Measurements from ENCODE around the gene RITA1. TPM values are rescaled to one million over a fixed set of nuclear protein-coding genes. Genes with fewer than 3 reads are reported as not detected.
"Not testable (repeated sequence)": the region's sequence is repeated elsewhere in the genome, so short reads cannot be mapped to it uniquely, and the experiment has no call there.

RITA1 gene
- total RNA-seq, 1 experiment from 2014 or later: 33.1 TPM

- peaks cover 52% of the 10 kb centered on the region for H3K4me1 ChIP-seq (replicated peaks)
- DNase-seq (ENCODE audit: low read depth in 1 of 2, low spot score in 2 of 2): no peak
- peak overlapping the region; percentile 70; the same call in 1 of the 2 replicates for H3K27ac ChIP-seq
- no peaks in the 10 kb centered on the region for H3K9me3 ChIP-seq (replicated peaks)
- H3K36me3 ChIP-seq: peaks cover 23% of the 10 kb centered on the region
- H3K27me3 ChIP-seq (replicated peaks): no peaks in the 10 kb centered on the region
- no peak overlapping the region for H3K4me3 ChIP-seq
These were observed 10.1 kb downstream of the RITA1 start for GRCh38 chr12:113195598-113195997.

- peaks cover 13% of the 10 kb centered on the region for H3K36me3 ChIP-seq
- peaks cover 46% of the 10 kb centered on the region for H3K4me1 ChIP-seq (replicated peaks)
- H3K27me3 ChIP-seq (replicated peaks): no peaks in the 10 kb centered on the region
- H3K27ac ChIP-seq: no peak overlapping the region
- DNase-seq (ENCODE audit: low read depth in 1 of 2, low spot score in 2 of 2): no peak
- no peaks in the 10 kb centered on the region for H3K9me3 ChIP-seq (replicated peaks)
- no peak overlapping the region for H3K4me3 ChIP-seq
These were observed 11.1 kb downstream of the RITA1 start for GRCh38 chr12:113196582-113196981.

- peaks cover 9% of the 10 kb centered on the region for H3K36me3 ChIP-seq
- no peak overlapping the region for H3K27ac ChIP-seq
- H3K9me3 ChIP-seq (replicated peaks): no peaks in the 10 kb centered on the region
- no peaks in the 10 kb centered on the region for H3K27me3 ChIP-seq (replicated peaks)
- DNase-seq (ENCODE audit: low read depth in 1 of 2, low spot score in 2 of 2): peak; percentile 54 to 67
- no peak overlapping the region for H3K4me3 ChIP-seq
- peaks cover 45% of the 10 kb centered on the region for H3K4me1 ChIP-seq (replicated peaks)
These were observed 11.5 kb downstream of the RITA1 start for GRCh38 chr12:113196990-113197389.

GRCh38 chr12:113197518-113198077 is 12.1 kb downstream of the RITA1 start:
- Histone ChIP-seq H3K4me1 (replicated peaks) (peaks cover 39% of the 10 kb centered on the region), H3K4me3 (no peak overlapping the region)
- no peak for DNase-seq (ENCODE audit: low read depth in 1 of 2, low spot score in 2 of 2)

GRCh38 chr12:113198296-113198695 is 12.8 kb downstream of the RITA1 start:
- H3K4me1 ChIP-seq (replicated peaks): peaks cover 32% of the 10 kb centered on the region
- H3K27me3 ChIP-seq (replicated peaks): no peaks in the 10 kb centered on the region
- no peak overlapping the region for H3K4me3 ChIP-seq
- no peak for DNase-seq (ENCODE audit: low read depth in 1 of 2, low spot score in 2 of 2)
- no peaks in the 10 kb centered on the region for H3K9me3 ChIP-seq (replicated peaks)
- no peaks in the 10 kb centered on the region for H3K36me3 ChIP-seq
- H3K27ac ChIP-seq: no peak overlapping the region

More at GRCh38 chr12:113197518-113198077, 12.1 kb downstream of the RITA1 start:
- H3K27me3 ChIP-seq (replicated peaks): no peaks in the 10 kb centered on the region
- H3K36me3 ChIP-seq: peaks cover 3% of the 10 kb centered on the region
- H3K9me3 ChIP-seq (replicated peaks): no peaks in the 10 kb centered on the region
- no peak overlapping the region for H3K27ac ChIP-seq

GRCh38 chr12:113200021-113200797 is 14.7 kb downstream of the RITA1 start:
- H3K4me1 ChIP-seq (replicated peaks): peaks cover 12% of the 10 kb centered on the region
- no peak overlapping the region for H3K27ac ChIP-seq
- no peaks in the 10 kb centered on the region for H3K27me3 ChIP-seq (replicated peaks)
- no peaks in the 10 kb centered on the region for H3K9me3 ChIP-seq (replicated peaks)
- no peak overlapping the region for H3K4me3 ChIP-seq
- DNase-seq (ENCODE audit: low read depth in 1 of 2, low spot score in 2 of 2): no peak
- no peaks in the 10 kb centered on the region for H3K36me3 ChIP-seq

- no peak for DNase-seq (ENCODE audit: low read depth in 1 of 2, low spot score in 2 of 2)
- Histone ChIP-seq H3K27ac (no peak overlapping the region), H3K4me1 (replicated peaks) (peaks cover 7% of the 10 kb centered on the region; the same call in 1 of the 2 replicates), H3K36me3 (no peaks in the 10 kb centered on the region), H3K27me3 (replicated peaks) (no peaks in the 10 kb centered on the region), H3K9me3 (replicated peaks) (no peaks in the 10 kb centered on the region), H3K4me3 (no peak overlapping the region)
These were observed 16.0 kb downstream of the RITA1 start for GRCh38 chr12:113201187-113202177.

- Histone ChIP-seq H3K27me3 (replicated peaks) (no peaks in the 10 kb centered on the region), H3K27ac (no peak overlapping the region), H3K36me3 (no peaks in the 10 kb centered on the region), H3K4me1 (replicated peaks) (0 out of 2 replicates have a peak, but pooled peaks cover 3% of the 10 kb centered on the region), H3K9me3 (replicated peaks) (no peaks in the 10 kb centered on the region), H3K4me3 (no peak overlapping the region)
- DNase-seq (ENCODE audit: low read depth in 1 of 2, low spot score in 2 of 2): no peak
These were observed 17.0 kb downstream of the RITA1 start for GRCh38 chr12:113202300-113203075.

- DNase-seq (ENCODE audit: low read depth in 1 of 2, low spot score in 2 of 2): no peak
These were observed 18.6 kb downstream of the RITA1 start for GRCh38 chr12:113203852-113204760.

GRCh38 chr12:113204804-113205203 is 19.3 kb downstream of the RITA1 start:
- no peak for DNase-seq (ENCODE audit: low read depth in 1 of 2, low spot score in 2 of 2)
- Histone ChIP-seq H3K27me3 (replicated peaks) (no peaks in the 10 kb centered on the region), H3K27ac (no peak overlapping the region), H3K9me3 (replicated peaks) (no peaks in the 10 kb centered on the region), H3K36me3 (no peaks in the 10 kb centered on the region), H3K4me3 (no peak overlapping the region), H3K4me1 (replicated peaks) (peaks cover 14% of the 10 kb centered on the region)

More at GRCh38 chr12:113203852-113204760, 18.6 kb downstream of the RITA1 start:
- H3K4me3 ChIP-seq: no peak overlapping the region
- H3K27ac ChIP-seq: no peak overlapping the region
- H3K4me1 ChIP-seq (replicated peaks): peaks cover 14% of the 10 kb centered on the region
- no peaks in the 10 kb centered on the region for H3K9me3 ChIP-seq (replicated peaks)
- H3K36me3 ChIP-seq: no peaks in the 10 kb centered on the region
- no peaks in the 10 kb centered on the region for H3K27me3 ChIP-seq (replicated peaks)

GRCh38 chr12:113206802-113207201 is 21.3 kb downstream of the RITA1 start:
- H3K27ac ChIP-seq; H3K36me3 ChIP-seq; H3K27me3 ChIP-seq (replicated peaks); H3K4me3 ChIP-seq; H3K9me3 ChIP-seq (replicated peaks); DNase-seq (ENCODE audit: low read depth in 1 of 2, low spot score in 2 of 2): not testable (repeated sequence)
- peaks cover 14% of the 10 kb centered on the region for H3K4me1 ChIP-seq (replicated peaks)

- H3K36me3 ChIP-seq: no peaks in the 10 kb centered on the region
- DNase-seq (ENCODE audit: low read depth in 1 of 2, low spot score in 2 of 2): no peak
- no peaks in the 10 kb centered on the region for H3K27me3 ChIP-seq (replicated peaks)
- peaks cover 14% of the 10 kb centered on the region for H3K4me1 ChIP-seq (replicated peaks)
- no peak overlapping the region for H3K27ac ChIP-seq
- no peak overlapping the region for H3K4me3 ChIP-seq
- no peaks in the 10 kb centered on the region for H3K9me3 ChIP-seq (replicated peaks)
These were observed 22.1 kb downstream of the RITA1 start for GRCh38 chr12:113207613-113208040.
